Activated CD8-positive, alpha-beta memory T cell treated with anti-CD3 and anti-CD28 coated beads, Interleukin-2, amount 50 U/mL, for 48 hours (primary cell): ENCODE data around the gene KRTAP5-1.

Source experiments
- DNase-seq: peaks from one replicate; pipeline ENCODE4 v3.0.0-alpha.2; 2020

Gene KRTAP5-1

DNA sequence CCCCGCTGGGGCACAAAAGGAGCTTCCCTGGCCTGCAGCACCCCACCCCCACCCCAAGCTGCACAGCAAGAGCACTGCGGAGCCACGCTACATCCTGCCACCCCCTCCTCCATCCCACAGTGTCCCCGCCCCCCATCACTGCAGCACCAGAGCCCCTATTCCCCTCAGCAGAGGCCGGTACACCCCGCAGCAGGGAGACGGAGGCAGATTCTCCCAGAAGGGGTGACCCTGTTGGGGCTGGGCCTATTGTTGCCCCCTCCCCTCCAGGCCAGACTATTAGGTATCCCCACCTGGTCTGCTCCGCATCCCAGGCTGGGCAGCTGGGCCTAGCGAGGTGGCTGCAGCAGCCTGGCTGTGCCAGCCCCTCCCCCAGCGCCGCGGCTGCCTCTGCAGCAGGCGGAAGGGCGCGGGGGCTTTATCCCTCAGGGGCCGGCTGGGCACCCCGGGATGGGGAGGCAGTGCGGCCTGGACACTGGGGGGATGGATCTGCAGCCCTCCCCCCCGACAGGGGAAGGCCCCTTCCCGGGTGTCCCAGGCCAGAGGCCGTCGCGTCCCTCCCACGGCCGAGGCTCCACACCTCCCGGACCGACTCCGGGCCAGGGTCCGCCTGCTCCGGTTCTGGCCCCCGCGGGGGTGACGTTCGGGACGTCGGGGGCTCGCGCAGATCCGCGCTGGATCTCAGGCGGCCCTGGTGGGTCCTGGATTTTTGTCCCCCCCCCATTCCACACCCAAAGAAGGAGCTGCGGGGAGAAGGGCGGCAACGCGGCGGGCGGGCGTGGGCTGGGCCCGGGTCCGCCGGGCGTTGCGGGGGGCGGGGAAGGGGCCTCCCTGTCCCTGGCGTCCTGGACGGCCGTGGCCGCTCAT, 14.0 kb downstream of the KRTAP5-1 start:
- DNase-seq = no peak

DNA sequence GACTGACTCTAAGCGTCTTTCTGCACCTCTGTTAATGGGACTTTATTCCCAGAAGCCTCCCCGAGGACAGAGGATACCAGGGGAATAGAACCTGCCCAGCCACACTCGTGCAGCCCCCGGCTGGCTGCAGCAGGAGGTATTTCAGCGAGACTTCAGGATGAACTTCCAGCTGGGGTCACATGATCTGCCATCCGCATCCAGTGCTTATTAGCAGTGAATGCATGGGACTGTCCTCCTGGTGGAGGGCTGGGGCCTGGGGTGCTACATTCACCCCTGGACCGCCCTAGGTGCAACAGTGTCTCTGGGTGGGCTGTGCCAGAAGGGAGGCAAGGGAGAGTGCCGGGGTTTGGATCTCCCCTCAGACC, 14.6 kb downstream of the KRTAP5-1 start:
- no peak for DNase-seq

DNA sequence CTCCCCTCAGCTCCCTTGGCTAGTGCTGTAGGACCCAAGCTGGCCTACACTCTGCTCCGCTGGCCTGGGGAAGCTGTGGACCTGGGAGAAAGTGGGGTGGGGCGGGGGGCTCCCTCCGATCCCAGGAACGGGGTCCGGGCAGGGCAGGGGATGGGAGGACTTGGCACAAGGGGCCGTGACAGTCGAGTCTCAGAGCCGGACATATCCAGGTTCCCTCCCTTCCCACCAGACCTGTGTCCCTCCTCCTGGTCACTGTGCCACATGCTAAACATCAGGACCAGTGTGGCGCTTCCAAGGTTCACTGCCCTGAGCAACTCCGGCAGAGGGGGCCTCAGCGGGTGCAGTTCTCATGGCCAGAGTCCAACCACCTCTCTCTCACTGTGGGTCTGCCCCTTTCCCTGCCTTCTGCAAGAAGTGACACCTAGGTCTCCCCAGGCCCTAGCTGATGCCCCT, 15.1 kb downstream of the KRTAP5-1 start:
- no peak for DNase-seq

GRCh38 chr11:1569251-1569780, 15.8 kb downstream of the KRTAP5-1 start:
- DNase-seq = no peak

DNA sequence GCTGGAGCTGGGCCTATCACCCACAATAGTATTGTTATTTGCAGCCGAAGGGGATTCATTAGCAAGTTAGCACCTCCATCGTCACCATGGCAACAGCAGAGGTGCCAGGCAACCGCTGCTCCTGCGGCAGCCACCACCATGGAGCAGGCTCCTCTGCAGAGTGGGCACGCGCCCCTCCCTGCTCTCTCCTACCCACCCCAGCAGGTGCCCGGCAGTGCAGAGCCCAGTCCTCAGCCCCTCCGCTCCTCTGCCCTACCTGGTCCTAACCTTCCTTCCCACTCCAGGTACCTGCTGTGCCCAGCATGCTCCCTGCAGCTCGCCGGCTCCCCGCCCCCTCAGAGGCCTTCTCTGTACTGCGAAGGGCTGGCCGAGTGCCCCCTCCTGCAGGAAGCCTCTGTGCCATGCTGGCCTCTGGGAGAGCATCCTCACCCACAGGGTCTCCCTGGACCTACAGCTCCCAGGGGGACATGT, 16.6 kb downstream of the KRTAP5-1 start:
- DNase-seq = no peak

GRCh38 chr11:1567721-1568100, 17.4 kb downstream of the KRTAP5-1 start:
- DNase-seq = no peak

GRCh38 chr11:1567052-1567720, 17.9 kb downstream of the KRTAP5-1 start:
- no peak for DNase-seq

- DNase-seq = no peak
Observed at GRCh38 chr11:1566381-1567051, 18.6 kb downstream of the KRTAP5-1 start.

DNA sequence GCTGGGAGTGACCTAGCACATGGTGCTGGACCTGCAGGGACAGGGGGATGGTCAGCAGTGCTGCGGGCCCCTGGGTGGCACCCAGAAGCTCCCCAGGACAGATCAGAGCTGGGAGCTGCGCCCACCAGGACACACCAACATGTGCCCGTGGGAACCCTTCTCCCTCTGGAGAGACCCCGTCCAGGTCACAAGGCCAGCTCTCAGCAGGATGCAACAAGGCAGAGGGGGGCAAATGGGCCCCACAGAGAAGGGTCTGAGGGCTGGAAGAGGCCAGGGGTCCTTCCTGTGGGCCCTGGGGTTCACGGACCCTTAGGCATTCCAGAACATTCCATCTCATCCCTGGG, 19.2 kb downstream of the KRTAP5-1 start:
- no peak for DNase-seq

DNA sequence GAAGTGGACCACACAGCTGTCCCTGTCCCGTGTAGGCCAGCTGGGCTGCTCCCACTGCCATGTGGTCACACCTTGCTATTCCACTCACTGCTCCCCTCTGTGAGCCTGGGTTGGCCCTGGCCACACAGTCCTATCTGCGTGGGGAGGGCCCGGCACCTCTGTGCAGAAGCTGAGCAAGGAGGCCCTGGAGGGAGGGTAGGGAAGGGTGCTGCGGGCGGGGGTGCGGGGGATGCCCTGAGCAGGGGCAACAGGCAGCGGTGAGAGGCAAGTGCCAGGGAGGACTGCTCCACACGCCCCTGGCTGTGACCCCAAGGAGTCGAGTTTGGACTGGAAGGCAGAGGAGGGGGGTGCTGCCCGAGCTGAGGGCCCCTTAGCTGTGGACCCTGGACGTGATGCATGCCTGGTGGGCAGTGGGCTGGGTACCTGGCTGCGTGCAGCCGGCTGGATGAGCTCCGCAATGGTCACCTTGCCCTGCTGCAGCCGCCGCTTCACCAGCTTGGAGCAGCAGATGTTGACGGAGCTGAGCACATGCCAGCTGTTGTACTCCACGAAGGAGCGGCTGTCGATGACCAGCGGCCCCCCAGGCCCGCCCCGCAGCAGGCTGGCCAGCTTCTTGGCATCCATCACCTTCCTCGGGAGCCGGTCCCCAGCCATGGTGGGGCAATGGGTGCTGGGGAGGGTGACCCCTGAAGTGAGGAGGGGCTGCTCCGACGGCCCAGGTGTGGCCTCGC, 19.7 kb downstream of the KRTAP5-1 start:
- DNase-seq = no peak

- DNase-seq = no peak
Observed at GRCh38 chr11:1564535-1565172, 20.4 kb downstream of the KRTAP5-1 start.

GRCh38 chr11:1563697-1564534, 21.2 kb downstream of the KRTAP5-1 start:
- no peak for DNase-seq

DNA sequence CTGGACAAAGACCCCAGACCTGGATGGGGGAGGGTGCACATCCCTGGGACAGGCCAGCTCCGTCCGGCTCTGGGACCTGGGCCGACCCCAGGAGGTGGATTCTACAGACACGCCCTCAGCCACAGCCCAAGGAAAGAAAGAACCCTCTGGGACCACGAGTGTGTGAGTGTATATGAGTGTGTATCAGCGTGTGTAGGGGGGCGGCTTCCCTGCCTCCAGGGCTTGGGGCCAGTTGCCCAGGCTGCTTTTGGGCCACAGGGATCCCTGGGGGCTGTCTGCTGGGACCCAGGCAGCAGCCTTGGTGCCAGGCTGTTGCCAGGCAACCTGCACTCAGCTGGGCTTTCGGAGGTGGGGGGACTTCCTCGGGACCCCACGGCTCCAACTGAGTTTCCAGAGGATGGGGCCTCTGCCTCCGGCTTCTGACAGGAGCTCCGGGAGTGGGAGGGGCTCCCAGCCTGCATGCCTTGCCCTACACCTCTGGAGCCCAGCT, 21.9 kb downstream of the KRTAP5-1 start:
- no peak for DNase-seq

- no peak for DNase-seq
Observed at GRCh38 chr11:1562469-1563148, 22.5 kb downstream of the KRTAP5-1 start.

DNA sequence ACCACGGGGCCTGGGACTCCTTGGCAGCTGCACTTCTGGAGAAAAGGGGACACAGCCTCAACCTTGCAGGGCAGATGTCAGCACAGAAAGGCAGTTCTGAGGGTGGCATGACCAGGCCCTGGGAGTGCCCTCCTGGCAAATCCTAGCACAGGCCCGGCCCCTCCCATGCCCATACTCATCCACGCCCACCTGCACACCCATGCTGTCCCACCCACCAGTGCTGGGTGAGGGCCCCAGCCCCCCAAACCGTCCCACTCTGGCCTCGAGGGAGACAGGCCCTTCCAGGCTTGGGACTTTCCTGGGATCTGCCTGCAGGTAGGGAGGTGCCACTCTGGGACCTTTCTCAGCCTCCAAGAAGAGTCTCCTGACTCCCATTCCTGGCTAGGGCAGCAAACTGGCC, 23.1 kb downstream of the KRTAP5-1 start:
- no peak for DNase-seq

GRCh38 chr11:1561266-1561665, 23.8 kb downstream of the KRTAP5-1 start:
- DNase-seq = no peak

GRCh38 chr11:1560649-1561251, 24.3 kb downstream of the KRTAP5-1 start:
- no peak for DNase-seq

- no peak for DNase-seq
Observed at GRCh38 chr11:1560002-1560648, 25.0 kb downstream of the KRTAP5-1 start.

GRCh38 chr11:1559111-1559951, 25.8 kb downstream of the KRTAP5-1 start:
- DNase-seq = no peak
